ENCODE data around the gene KLHL40. TPM values are rescaled to one million over a fixed set of nuclear protein-coding genes. Genes with fewer than 3 reads are reported as not detected.

KLHL40 gene
- total and polyA plus RNA-seq, 9 of the 15 experiments (the other 6 are each of a cell fraction or from before 2014, with no cell fraction given), result not detected

DNA sequence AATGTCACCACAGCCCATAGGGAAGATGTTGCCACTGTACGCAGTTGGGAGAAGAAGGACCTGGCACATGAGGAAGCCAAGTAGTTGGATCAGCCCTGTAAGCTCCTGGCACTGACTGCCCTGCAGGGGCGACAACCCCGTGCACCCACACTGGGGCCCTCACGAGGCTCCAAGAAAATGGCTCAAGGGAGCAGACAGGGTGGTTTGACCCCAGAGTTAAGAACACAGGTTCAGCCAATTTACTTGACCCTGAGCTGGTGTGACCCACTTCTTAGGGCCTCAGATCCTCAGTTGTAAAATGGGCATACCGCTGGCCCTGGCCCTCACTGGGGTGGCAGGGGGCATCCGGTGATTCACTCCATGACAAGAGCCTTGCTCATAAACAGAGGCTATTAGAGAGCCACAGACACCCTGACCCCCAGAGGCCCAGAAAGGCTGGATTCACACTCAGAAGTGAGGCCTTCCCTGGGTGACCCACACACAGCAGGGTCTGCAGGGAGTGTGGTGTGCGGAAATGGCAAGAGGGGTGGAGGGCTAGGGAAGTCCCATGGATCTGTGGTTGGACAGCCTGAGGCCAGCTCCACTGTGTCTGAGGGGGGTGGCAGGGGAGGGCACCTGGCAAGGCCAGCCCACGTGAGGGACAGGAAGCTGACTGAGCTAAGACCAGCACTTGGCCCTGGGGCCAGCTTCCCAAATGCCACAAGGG is 19.0 kb downstream of the KLHL40 start:
- intact Hi-C loops (cut with micrococcal nuclease), result no loop called here
- H2AFZ ChIP-seq (ENCODE audit: low read depth, low read length), result no peak overlapping the region
- POLR2A ChIA-PET, result interaction anchor here (0.6 to 1.2 kb wide), 3 partner anchors 8 to 50 kb away, joined by 3 to 6 read pairs (median 4); no protein-coding TSS in a partner anchor

More for the DNA sequence above, 19.0 kb downstream of the KLHL40 start:
- H4K20me1 ChIP-seq (replicated peaks; ENCODE audit: control insufficient read depth, insufficient read depth, low read length), result peaks cover 15% of the 10 kb centered on the region; the same call in 1 of the 2 replicates
- H3K9me3 ChIP-seq (replicated peaks; ENCODE audit: control insufficient read depth, insufficient read depth, low read depth, low read length), result no peaks in the 10 kb centered on the region
- no peak for TF ChIP-seq CREBBP (IDR thresholded peaks at IDR 0.05; ENCODE audit: low read depth, low read length)
- no peak for TF ChIP-seq NONO (IDR thresholded peaks at IDR 0.05; ENCODE audit: low read depth in 2 of 2, low read length in 1 of 2)
- TF ChIP-seq DACH1 (IDR thresholded peaks at IDR 0.05; ENCODE audit: partially characterized antibody), result no peak
- no peak for TF ChIP-seq ZNF583 (CRISPR knock-in tag; IDR thresholded peaks at IDR 0.05)
- TF ChIP-seq, protein P1, sequence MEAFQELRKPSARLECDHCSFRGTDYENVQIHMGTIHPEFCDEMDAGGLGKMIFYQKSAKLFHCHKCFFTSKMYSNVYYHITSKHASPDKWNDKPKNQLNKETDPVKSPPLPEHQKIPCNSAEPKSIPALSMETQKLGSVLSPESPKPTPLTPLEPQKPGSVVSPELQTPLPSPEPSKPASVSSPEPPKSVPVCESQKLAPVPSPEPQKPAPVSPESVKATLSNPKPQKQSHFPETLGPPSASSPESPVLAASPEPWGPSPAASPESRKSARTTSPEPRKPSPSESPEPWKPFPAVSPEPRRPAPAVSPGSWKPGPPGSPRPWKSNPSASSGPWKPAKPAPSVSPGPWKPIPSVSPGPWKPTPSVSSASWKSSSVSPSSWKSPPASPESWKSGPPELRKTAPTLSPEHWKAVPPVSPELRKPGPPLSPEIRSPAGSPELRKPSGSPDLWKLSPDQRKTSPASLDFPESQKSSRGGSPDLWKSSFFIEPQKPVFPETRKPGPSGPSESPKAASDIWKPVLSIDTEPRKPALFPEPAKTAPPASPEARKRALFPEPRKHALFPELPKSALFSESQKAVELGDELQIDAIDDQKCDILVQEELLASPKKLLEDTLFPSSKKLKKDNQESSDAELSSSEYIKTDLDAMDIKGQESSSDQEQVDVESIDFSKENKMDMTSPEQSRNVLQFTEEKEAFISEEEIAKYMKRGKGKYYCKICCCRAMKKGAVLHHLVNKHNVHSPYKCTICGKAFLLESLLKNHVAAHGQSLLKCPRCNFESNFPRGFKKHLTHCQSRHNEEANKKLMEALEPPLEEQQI (IDR thresholded peaks at IDR 0.05), result no peak
- TF ChIP-seq, protein P2, sequence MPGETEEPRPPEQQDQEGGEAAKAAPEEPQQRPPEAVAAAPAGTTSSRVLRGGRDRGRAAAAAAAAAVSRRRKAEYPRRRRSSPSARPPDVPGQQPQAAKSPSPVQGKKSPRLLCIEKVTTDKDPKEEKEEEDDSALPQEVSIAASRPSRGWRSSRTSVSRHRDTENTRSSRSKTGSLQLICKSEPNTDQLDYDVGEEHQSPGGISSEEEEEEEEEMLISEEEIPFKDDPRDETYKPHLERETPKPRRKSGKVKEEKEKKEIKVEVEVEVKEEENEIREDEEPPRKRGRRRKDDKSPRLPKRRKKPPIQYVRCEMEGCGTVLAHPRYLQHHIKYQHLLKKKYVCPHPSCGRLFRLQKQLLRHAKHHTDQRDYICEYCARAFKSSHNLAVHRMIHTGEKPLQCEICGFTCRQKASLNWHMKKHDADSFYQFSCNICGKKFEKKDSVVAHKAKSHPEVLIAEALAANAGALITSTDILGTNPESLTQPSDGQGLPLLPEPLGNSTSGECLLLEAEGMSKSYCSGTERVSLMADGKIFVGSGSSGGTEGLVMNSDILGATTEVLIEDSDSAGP (CRISPR knock-in tag; IDR thresholded peaks at IDR 0.05), result no peak
- no peak for TF ChIP-seq ZNF696 (CRISPR knock-in tag; conservative IDR thresholded peaks at IDR 0.05)
- TF ChIP-seq PHF8 (IDR thresholded peaks at IDR 0.05; ENCODE audit: borderline replicate concordance, low read length), result no peak
- TF ChIP-seq ZZZ3 (IDR thresholded peaks at IDR 0.05), result no peak
- no peak for TF ChIP-seq ZC3H8 (IDR thresholded peaks at IDR 0.05)
- no peak for TF ChIP-seq KLF10 (CRISPR knock-in tag; IDR thresholded peaks at IDR 0.05)
- no peak for TF ChIP-seq NFE2L1 (tag; IDR thresholded peaks at IDR 0.05; ENCODE audit: borderline replicate concordance, low read depth)
- no peak for TF ChIP-seq HIVEP1 (CRISPR knock-in tag; IDR thresholded peaks at IDR 0.05)
- TF ChIP-seq NR3C1 (CRISPR knock-in tag; IDR thresholded peaks at IDR 0.05), result no peak
- TF ChIP-seq, protein P3, sequence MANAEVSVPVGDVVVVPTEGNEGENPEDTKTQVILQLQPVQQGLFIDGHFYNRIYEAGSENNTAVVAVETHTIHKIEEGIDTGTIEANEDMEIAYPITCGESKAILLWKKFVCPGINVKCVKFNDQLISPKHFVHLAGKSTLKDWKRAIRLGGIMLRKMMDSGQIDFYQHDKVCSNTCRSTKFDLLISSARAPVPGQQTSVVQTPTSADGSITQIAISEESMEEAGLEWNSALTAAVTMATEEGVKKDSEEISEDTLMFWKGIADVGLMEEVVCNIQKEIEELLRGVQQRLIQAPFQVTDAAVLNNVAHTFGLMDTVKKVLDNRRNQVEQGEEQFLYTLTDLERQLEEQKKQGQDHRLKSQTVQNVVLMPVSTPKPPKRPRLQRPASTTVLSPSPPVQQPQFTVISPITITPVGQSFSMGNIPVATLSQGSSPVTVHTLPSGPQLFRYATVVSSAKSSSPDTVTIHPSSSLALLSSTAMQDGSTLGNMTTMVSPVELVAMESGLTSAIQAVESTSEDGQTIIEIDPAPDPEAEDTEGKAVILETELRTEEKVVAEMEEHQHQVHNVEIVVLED (CRISPR knock-in tag; IDR thresholded peaks at IDR 0.05), result no peak
- TF ChIP-seq MTA2 (IDR thresholded peaks at IDR 0.05; ENCODE audit: low read depth), result no peak
- no peak for TF ChIP-seq BCOR (IDR thresholded peaks at IDR 0.05)
- no peak for TF ChIP-seq PRMT5 (CRISPR knock-in tag; IDR thresholded peaks at IDR 0.05)
- TF ChIP-seq U2AF1 (optimal IDR thresholded peaks at IDR 0.05; ENCODE audit: low read depth, low read length), result no peak
- no peak for ATAC-seq
- no peaks in the 10 kb centered on the region for H3K36me3 ChIP-seq (ENCODE audit: control insufficient read depth, insufficient read depth, low read length)
- in situ Hi-C loops (cut with MboI), result no loop called here
- no peak overlapping the region for H3K9ac ChIP-seq (ENCODE audit: insufficient read depth in 1 of 2, low read depth in 2 of 2, low read length in 2 of 2)
- H3K4me2 ChIP-seq (ENCODE audit: insufficient read depth, low read length), result no peak overlapping the region
- H3K79me2 ChIP-seq (ENCODE audit: control insufficient read depth, insufficient read depth, low read length), result no peaks in the 10 kb centered on the region
- H3K9me1 ChIP-seq (ENCODE audit: control insufficient read depth, insufficient read depth, low read length), result peaks cover 5% of the 10 kb centered on the region
- no peak overlapping the region for H3K4me3 ChIP-seq
- WGBS (ENCODE audit: insufficient coverage, low coverage, missing lambda C conversion rate), result 2% methylated on average over 8 of the region's 8 CpGs
- FAIRE-seq, result no peak
- CTCF ChIA-PET (ENCODE audit: low intra/inter-chr PET ratio), result no interaction called here
- DNase-seq (ENCODE audit: extremely low read depth in 1 of 4, low spot score in 3 of 4), result no peak
- BruUV-seq (replicated peaks), result no TSS peak
- H3K27me3 ChIP-seq (ENCODE audit: control insufficient read depth in 2 of 2, insufficient read depth in 2 of 2, low read length in 2 of 2), result peaks cover 12 to 44% of the 10 kb centered on the region in 2 experiments
- H3K27ac ChIP-seq (ENCODE audit: extremely low read depth, low read depth, low read length), result no peak overlapping the region
- H3K4me1 ChIP-seq (replicated peaks in 1 of 2; ENCODE audit: control insufficient read depth in 2 of 2, insufficient read depth in 2 of 2, low read length in 2 of 2), result peaks cover 0 to 12% of the 10 kb centered on the region in 2 experiments; a peak in 1 of 5 replicates
